ENCODE measurements around the gene CR1L.

- TF ChIP-seq CTCF (IDR thresholded peaks at IDR 0.05; ENCODE audit: low read length), result no peak
- no peak for TF ChIP-seq EZH2 (IDR thresholded peaks at IDR 0.05; ENCODE audit: borderline replicate concordance, low read length)
These were observed 6.7 kb downstream of the CR1L start for GRCh38 chr1:207651583-207651982.
